H7 (cell line): ENCODE data around the gene RGCC. TPM values are rescaled to one million over a fixed set of nuclear protein-coding genes. Genes with fewer than 3 reads are reported as not detected.

Experiments
- DNase-seq: peaks from one replicate; pipeline ENCODE4 v3.0.0; 2012
- H3K27me3 ChIP-seq: 2 replicates; pipeline ENCODE4 v1.6.0; 2011; ENCODE audit warnings: mild to moderate bottlenecking, low read length; ENCODE audit not compliant: control insufficient read depth, insufficient read depth
- H3K36me3 ChIP-seq: replicated peaks from 2 replicates; pipeline ENCODE4 v1.5.1; 2011; ENCODE audit warnings: low read length; ENCODE audit not compliant: control insufficient read depth, insufficient read depth
- H3K4me3 ChIP-seq: 2 replicates; pipeline ENCODE4 v1.5.1; 2011; ENCODE audit warnings: low read depth, mild to moderate bottlenecking, control low read depth, low read length, moderate library complexity; ENCODE audit not compliant: insufficient read depth
- total RNA-seq: library from RNA; depleted of rRNA; stranded (reverse); fragments of >200 nt; shearing (Covaris generic); gene quantifications from 2 replicates; pipeline ENCODE4 v1.2.3, GENCODE V29; 2014

Gene RGCC
- total RNA-seq, 1 experiment from 2014 or later: 1.0 TPM

- DNase-seq: peak; percentile 15
- Histone ChIP-seq H3K27me3 (peaks cover 53% of the 10 kb centered on the region), H3K4me3 (no peak overlapping the region), H3K36me3 (no peaks in the 10 kb centered on the region)
Measured at GRCh38 chr13:41459432-41460073, 2.2 kb downstream of the RGCC start.

DNA sequence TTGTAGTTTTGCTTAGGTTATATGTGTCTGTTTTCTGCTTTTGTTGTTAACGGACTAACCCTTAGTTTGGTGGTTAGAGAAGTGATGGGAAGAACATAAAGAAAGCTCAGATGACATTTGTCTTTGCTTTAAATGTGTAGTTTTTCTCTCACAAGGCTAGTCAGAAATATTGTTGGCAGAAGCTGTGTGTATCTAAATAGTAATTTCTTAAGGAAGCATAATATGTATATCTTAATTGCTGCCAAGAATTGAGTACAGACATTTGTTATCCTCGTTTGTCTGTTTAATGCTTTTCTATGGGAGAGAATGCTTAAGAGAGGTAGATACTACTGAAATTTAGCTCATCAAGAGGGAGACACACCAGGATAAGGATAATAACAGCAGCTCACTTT lies 2.7 kb downstream of the RGCC start:
- peaks cover 47% of the 10 kb centered on the region for H3K27me3 ChIP-seq
- no peak overlapping the region for H3K4me3 ChIP-seq
- H3K36me3 ChIP-seq: no peaks in the 10 kb centered on the region
- no peak for DNase-seq

- Histone ChIP-seq H3K27me3 (peaks cover 39% of the 10 kb centered on the region), H3K36me3 (no peaks in the 10 kb centered on the region), H3K4me3 (no peak overlapping the region)
- no peak for DNase-seq
Measured at GRCh38 chr13:41460930-41461329, 3.6 kb downstream of the RGCC start.

DNA sequence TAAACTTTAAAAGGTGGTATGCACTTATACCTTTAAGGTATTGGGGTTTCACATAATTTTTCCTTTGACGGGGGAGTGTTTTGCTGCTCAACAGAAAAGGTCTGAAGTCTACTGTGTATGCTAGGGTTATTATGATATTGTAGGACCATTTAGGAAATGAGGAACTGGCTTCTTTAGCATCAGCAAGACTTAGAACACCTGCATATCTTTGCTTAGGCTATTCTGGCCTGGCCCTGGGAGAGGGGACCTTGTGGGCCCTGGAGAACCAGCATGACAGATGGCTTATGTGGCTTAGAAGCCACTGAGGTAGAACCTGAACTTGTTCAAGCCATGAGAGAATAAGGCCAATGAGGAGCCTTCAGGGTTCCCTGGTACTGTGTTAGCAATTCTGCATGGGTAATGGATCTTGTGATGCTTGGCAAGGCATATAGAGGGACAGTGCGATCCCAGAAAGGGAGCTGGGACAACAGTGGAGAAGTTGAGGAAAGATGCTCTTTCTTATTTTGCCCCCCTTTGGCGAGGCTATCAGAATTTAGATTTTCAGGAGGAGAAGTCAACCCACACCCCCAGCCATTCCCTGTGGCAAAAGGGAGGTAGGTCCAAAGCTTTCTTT lies 4.3 kb downstream of the RGCC start:
- no peak for DNase-seq
- H3K4me3 ChIP-seq: no peak overlapping the region
- peaks cover 32% of the 10 kb centered on the region for H3K27me3 ChIP-seq
- H3K36me3 ChIP-seq: no peaks in the 10 kb centered on the region

- Histone ChIP-seq H3K27me3 (peaks cover 24% of the 10 kb centered on the region), H3K36me3 (no peaks in the 10 kb centered on the region), H3K4me3 (no peak overlapping the region)
- no peak for DNase-seq
Measured at GRCh38 chr13:41462427-41462826, 5.1 kb downstream of the RGCC start.

DNA sequence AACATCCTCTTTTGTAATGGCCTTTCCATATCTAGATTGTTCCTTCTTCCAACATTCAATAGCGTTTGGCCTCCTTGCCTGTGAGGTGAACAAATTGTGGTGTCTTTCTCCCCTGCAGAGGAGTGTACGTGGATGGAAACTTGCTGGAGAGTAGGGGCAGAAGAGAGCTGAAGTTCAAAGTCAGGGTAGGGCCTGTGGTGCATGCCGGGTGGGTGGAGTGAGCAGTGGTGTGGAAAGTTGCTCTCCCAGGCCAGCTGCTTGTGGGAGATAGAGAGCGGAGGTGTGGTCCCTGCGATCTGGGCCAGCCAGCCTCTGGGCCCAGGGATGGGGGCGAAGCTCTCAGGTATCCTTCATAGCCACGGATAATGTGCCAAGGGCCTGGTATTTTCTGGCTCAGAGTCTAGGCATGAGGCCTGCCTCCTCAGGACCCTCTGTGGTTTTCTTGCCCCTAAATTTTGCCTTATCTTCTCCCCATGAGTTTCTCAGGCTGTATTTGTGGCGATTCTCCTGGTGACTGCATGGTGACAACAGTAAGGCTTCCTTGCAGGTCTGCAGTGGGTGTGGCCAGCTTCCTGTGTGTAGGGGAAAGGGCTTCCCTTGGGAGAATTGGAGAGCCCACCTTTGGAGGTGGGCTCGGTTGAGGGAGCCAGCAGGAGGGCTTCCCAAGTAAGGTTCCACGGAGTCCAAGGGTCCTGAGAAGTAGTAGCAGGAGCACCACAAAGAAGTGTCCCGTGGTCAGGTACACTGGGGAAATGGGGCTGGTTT lies 6.7 kb downstream of the RGCC start:
- H3K36me3 ChIP-seq: no peaks in the 10 kb centered on the region
- DNase-seq: no peak
- no peak overlapping the region for H3K4me3 ChIP-seq
- H3K27me3 ChIP-seq: peaks cover 8% of the 10 kb centered on the region

- Histone ChIP-seq H3K36me3 (no peaks in the 10 kb centered on the region), H3K4me3 (no peak overlapping the region), H3K27me3 (no peaks in the 10 kb centered on the region; the same call in 1 of the 2 replicates)
- DNase-seq: no peak
Measured at GRCh38 chr13:41465241-41465847, 8.0 kb downstream of the RGCC start.

GRCh38 chr13:41465898-41466320 lies 8.6 kb downstream of the RGCC start:
- Histone ChIP-seq H3K4me3 (no peak overlapping the region), H3K36me3 (no peaks in the 10 kb centered on the region), H3K27me3 (no peaks in the 10 kb centered on the region; the same call in 1 of the 2 replicates)
- no peak for DNase-seq

DNA sequence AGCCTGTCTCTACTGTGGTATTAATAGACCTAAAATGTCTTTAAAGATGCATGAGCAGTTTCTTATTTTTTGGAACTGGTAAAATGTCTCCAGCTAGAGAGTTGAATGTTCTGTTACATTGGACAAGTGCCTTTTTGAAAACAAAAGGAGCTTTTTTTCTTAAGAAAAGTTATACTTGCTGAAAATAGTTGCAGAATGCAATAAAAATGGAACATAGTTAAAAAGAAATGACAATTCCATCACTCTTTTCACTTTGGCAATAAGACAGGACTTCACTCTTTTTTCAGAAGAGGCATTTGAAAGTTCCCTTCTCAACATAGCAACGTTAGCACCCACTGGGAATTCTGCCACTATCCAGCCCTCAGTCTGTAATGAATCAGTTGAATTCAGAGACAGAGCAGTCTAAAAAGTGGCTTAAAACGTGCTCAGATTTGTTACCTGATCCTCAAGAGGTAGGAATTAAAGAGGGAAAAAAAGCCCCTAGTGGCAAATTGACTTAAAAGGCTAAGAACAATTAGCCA lies 10.1 kb downstream of the RGCC start:
- peak; percentile 22 for DNase-seq

GRCh38 chr13:41468631-41469030 lies 11.3 kb downstream of the RGCC start:
- no peaks in the 10 kb centered on the region for H3K36me3 ChIP-seq
- no peak overlapping the region for H3K4me3 ChIP-seq
- DNase-seq: no peak
- no peaks in the 10 kb centered on the region for H3K27me3 ChIP-seq

More for the DNA sequence above, 10.1 kb downstream of the RGCC start:
- Histone ChIP-seq H3K4me3 (no peak overlapping the region), H3K27me3 (no peaks in the 10 kb centered on the region; the same call in 1 of the 2 replicates), H3K36me3 (no peaks in the 10 kb centered on the region)

- Histone ChIP-seq H3K36me3 (no peaks in the 10 kb centered on the region), H3K27me3 (no peaks in the 10 kb centered on the region), H3K4me3 (no peak overlapping the region)
- DNase-seq: no peak
Measured at GRCh38 chr13:41470196-41470595, 12.8 kb downstream of the RGCC start.

DNA sequence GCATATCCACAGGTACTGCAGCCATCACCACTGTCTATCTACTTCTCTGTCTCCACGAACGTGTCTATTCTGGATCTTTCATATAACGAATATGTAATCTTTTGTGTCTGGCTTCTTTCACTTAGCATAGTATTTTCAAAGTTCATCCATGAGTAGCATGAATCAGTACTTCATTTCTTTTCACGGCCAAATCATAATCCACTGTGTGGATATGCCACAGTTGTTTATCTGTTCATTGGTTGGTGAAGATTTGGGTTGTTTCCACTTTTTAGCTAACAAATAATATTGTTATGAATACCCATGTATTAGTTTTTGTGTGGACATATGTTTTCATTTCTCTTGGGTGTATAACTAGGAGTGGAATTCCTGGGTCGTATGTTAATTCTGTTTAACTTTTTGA lies 14.4 kb downstream of the RGCC start:
- Histone ChIP-seq H3K4me3 (no peak overlapping the region), H3K27me3 (no peaks in the 10 kb centered on the region), H3K36me3 (no peaks in the 10 kb centered on the region)
- DNase-seq: peak; percentile 0

GRCh38 chr13:41487222-41487621 lies 29.9 kb downstream of the RGCC start:
- Histone ChIP-seq H3K27me3 (no peaks in the 10 kb centered on the region), H3K36me3 (no peaks in the 10 kb centered on the region), H3K4me3 (no peak overlapping the region)
- DNase-seq: no peak

- DNase-seq: no peak
- Histone ChIP-seq H3K36me3 (no peaks in the 10 kb centered on the region), H3K27me3 (no peaks in the 10 kb centered on the region), H3K4me3 (no peak overlapping the region)
Measured at GRCh38 chr13:41488124-41488523, 30.8 kb downstream of the RGCC start.
